NCI-H226 (cell line): ENCODE data around the gene LRR1.
"Not testable (repeated sequence)": the region's sequence is repeated elsewhere in the genome, so short reads cannot be mapped to it uniquely, and the experiment has no call there.

ENCODE experiments used
- DNase-seq: peaks from one replicate; pipeline ENCODE4 v3.0.0-alpha.2; 2015

The LRR1 gene

GRCh38 chr14:49586673-49587460 lies 11.9 kb upstream of the LRR1 start:
- peak; percentile 58 for DNase-seq

GRCh38 chr14:49589387-49589786 lies 9.4 kb upstream of the LRR1 start:
- no peak for DNase-seq

GRCh38 chr14:49593016-49593415 lies 5.7 kb upstream of the LRR1 start:
- DNase-seq = peak; percentile 76

- DNase-seq = peak; percentile 89
These were observed 4.2 kb upstream of the LRR1 start for GRCh38 chr14:49594347-49595091.

- no peak for DNase-seq
These were observed 603 bp upstream of the LRR1 start for GRCh38 chr14:49598189-49598484.

- no peak for DNase-seq
These were observed 8.8 kb downstream of the LRR1 start for GRCh38 chr14:49607583-49607982.

- no peak for DNase-seq
These were observed 13.5 kb downstream of the LRR1 start for GRCh38 chr14:49612251-49612650.

- DNase-seq = no peak
These were observed 13.9 kb downstream of the LRR1 start for GRCh38 chr14:49612671-49613070.

- DNase-seq = no peak
These were observed 15.5 kb downstream of the LRR1 start for GRCh38 chr14:49614196-49614595.

- DNase-seq = peak; percentile 51
These were observed 17.0 kb downstream of the LRR1 start for GRCh38 chr14:49615776-49616175.

GRCh38 chr14:49617852-49618519 lies 19.2 kb downstream of the LRR1 start:
- no peak for DNase-seq

GRCh38 chr14:49619273-49619672 lies 20.5 kb downstream of the LRR1 start:
- DNase-seq = not testable (repeated sequence)

GRCh38 chr14:49619730-49620129 lies 21.0 kb downstream of the LRR1 start:
- DNase-seq = no peak

GRCh38 chr14:49620182-49621113 lies 21.7 kb downstream of the LRR1 start, which contains the start of the genes MGAT2 and RPL36AL:
Gene MGAT2 (plus strand): TSS chr14:49620799. CDS start chr14:49621269, 470 bp downstream.
Gene RPL36AL (minus strand): TSS chr14:49620626. CDS start chr14:49619104, 1,522 bp downstream.
- peak; percentile 99 for DNase-seq

GRCh38 chr14:49621114-49621881 lies 22.6 kb downstream of the LRR1 start:
- no peak for DNase-seq

- DNase-seq = no peak
These were observed 23.4 kb downstream of the LRR1 start for GRCh38 chr14:49622022-49622607.

- no peak for DNase-seq
These were observed 24.6 kb downstream of the LRR1 start for GRCh38 chr14:49623387-49623786.

- peak; percentile 38 for DNase-seq
These were observed 25.4 kb downstream of the LRR1 start for GRCh38 chr14:49623941-49624839.

- DNase-seq = peak; percentile 92
These were observed 35.2 kb downstream of the LRR1 start for GRCh38 chr14:49633640-49634546.
